GM12892 (cell line): ENCODE measurements around the gene HOXA5.

Source experiments
- DNase-seq: peaks from one replicate; pipeline ENCODE4 v3.0.0; 2011; ENCODE audit not compliant: insufficient read length
- FAIRE-seq: peaks from 2 replicates; lab custom pipeline; 2011; peaks lifted over from hg19 to GRCh38; lab: Jason Lieb, UNC
- POLR2A ChIP-seq: IDR thresholded peaks from 2 replicates; pipeline ENCODE4 v1.6.1; 2011; ENCODE audit warnings: low read depth, low read length, control low read depth
- POLR2AphosphoS5 ChIP-seq: IDR thresholded peaks from 2 replicates; pipeline ENCODE4 v1.6.1; 2011; ENCODE audit warnings: low read depth, low read length, control low read depth
- TAF1 ChIP-seq: IDR thresholded peaks from 2 replicates; pipeline ENCODE4 v1.6.1; 2011; ENCODE audit warnings: low read depth, mild to moderate bottlenecking, control low read depth, low read length, borderline replicate concordance

Gene HOXA5

GRCh38 chr7:27145914-27146412, 2.5 kb upstream of the HOXA5 start:
- DNase-seq (no peak), FAIRE-seq (no peak)
- TF ChIP-seq TAF1, result no peak
- TF ChIP-seq POLR2A, result no peak
- no peak for TF ChIP-seq POLR2AphosphoS5

- TF ChIP-seq POLR2AphosphoS5 (no peak), POLR2A (no peak), TAF1 (no peak)
- DNase-seq (no peak), FAIRE-seq (no peak)
Observed at GRCh38 chr7:27145165-27145913, 1.9 kb upstream of the HOXA5 start.

- TF ChIP-seq POLR2AphosphoS5, result no peak
- no peak for TF ChIP-seq TAF1
- no peak for TF ChIP-seq POLR2A
- no peak for DNase-seq
- FAIRE-seq, result no peak
Observed at GRCh38 chr7:27144781-27145164, 1.3 kb upstream of the HOXA5 start.

- TF ChIP-seq POLR2A (no peak), POLR2AphosphoS5 (no peak), TAF1 (no peak)
- FAIRE-seq, result no peak
- no peak for DNase-seq
Observed at GRCh38 chr7:27143950-27144780, 684 bp upstream of the HOXA5 start.

- TF ChIP-seq POLR2A (no peak), TAF1 (no peak), POLR2AphosphoS5 (no peak)
- DNase-seq (no peak), FAIRE-seq (no peak)
Observed at GRCh38 chr7:27142580-27143022, 880 bp downstream of the HOXA5 start.

- FAIRE-seq (no peak), DNase-seq (no peak)
- no peak for TF ChIP-seq POLR2A
- TF ChIP-seq TAF1, result no peak
- TF ChIP-seq POLR2AphosphoS5, result no peak
Observed at GRCh38 chr7:27141923-27142579, 1.4 kb downstream of the HOXA5 start.

- DNase-seq (no peak), FAIRE-seq (no peak)
- no peak for TF ChIP-seq TAF1
- TF ChIP-seq POLR2A, result no peak
- no peak for TF ChIP-seq POLR2AphosphoS5
Observed at GRCh38 chr7:27141137-27141922, 2.2 kb downstream of the HOXA5 start.

GRCh38 chr7:27140126-27140857, 3.2 kb downstream of the HOXA5 start:
- no peak for TF ChIP-seq TAF1
- no peak for TF ChIP-seq POLR2AphosphoS5
- no peak for TF ChIP-seq POLR2A
- no peak for DNase-seq
- no peak for FAIRE-seq

GRCh38 chr7:27139334-27140125, 4.0 kb downstream of the HOXA5 start:
- TF ChIP-seq POLR2A (no peak), POLR2AphosphoS5 (no peak), TAF1 (no peak)
- FAIRE-seq, result no peak
- DNase-seq, result no peak

- TF ChIP-seq POLR2AphosphoS5 (no peak), TAF1 (no peak), POLR2A (no peak)
- DNase-seq (no peak), FAIRE-seq (no peak)
Observed at GRCh38 chr7:27138985-27139333, 4.5 kb downstream of the HOXA5 start.
